ENCODE results near the gene RAPGEF3.

DNA sequence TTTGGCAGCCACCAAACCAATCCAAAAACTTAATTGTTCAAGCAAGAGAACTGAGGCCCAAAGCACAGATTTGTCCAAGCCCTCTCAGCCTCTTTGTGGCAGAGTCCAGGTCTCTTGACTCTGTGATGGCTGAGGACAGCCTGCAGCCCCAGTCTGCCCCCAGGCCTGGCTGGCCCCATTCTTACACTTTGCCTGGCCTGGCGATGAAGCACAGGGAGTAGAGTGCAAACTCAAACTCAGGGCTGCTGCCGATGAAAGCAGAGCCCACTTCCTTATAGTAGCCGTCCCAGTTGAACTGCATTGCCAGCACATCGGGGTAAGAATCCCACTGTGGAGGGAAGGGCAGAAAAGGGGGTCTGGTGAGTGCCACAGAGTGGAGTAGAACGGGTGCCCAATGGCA is 47.2 kb downstream of the RAPGEF3 start:
- TF ChIP-seq, protein P1, sequence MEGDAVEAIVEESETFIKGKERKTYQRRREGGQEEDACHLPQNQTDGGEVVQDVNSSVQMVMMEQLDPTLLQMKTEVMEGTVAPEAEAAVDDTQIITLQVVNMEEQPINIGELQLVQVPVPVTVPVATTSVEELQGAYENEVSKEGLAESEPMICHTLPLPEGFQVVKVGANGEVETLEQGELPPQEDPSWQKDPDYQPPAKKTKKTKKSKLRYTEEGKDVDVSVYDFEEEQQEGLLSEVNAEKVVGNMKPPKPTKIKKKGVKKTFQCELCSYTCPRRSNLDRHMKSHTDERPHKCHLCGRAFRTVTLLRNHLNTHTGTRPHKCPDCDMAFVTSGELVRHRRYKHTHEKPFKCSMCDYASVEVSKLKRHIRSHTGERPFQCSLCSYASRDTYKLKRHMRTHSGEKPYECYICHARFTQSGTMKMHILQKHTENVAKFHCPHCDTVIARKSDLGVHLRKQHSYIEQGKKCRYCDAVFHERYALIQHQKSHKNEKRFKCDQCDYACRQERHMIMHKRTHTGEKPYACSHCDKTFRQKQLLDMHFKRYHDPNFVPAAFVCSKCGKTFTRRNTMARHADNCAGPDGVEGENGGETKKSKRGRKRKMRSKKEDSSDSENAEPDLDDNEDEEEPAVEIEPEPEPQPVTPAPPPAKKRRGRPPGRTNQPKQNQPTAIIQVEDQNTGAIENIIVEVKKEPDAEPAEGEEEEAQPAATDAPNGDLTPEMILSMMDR (IDR thresholded peaks at IDR 0.05; ENCODE audit: control extremely low read depth in 1 of 3, insufficient read depth in 1 of 3, low read depth in 1 of 3, low read length in 3 of 3), result no peak
- TF ChIP-seq, protein P2, sequence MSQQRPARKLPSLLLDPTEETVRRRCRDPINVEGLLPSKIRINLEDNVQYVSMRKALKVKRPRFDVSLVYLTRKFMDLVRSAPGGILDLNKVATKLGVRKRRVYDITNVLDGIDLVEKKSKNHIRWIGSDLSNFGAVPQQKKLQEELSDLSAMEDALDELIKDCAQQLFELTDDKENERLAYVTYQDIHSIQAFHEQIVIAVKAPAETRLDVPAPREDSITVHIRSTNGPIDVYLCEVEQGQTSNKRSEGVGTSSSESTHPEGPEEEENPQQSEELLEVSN (IDR thresholded peaks at IDR 0.05), result no peak
- TF ChIP-seq EZH2 (IDR thresholded peaks at IDR 0.05; ENCODE audit: low read depth, low read length, severe bottlenecking), result no peak
- no peak for TF ChIP-seq POLR2A (IDR thresholded peaks at IDR 0.05; ENCODE audit: control extremely low read depth in 1 of 2, low read depth in 2 of 2, low read length in 2 of 2)
- TF ChIP-seq CEBPB (IDR thresholded peaks at IDR 0.05; ENCODE audit: low read depth, low read length), result no peak
- no peak for TF ChIP-seq SUZ12 (IDR thresholded peaks at IDR 0.05; ENCODE audit: low read length)
- TF ChIP-seq SRF (IDR thresholded peaks at IDR 0.05; ENCODE audit: low read depth, low read length), result no peak

Measured in H1 (cell line).